Left lobe of liver (tissue), 2 donors: ENCODE measurements around the gene SLC35B2. TPM values are rescaled to one million over a fixed set of nuclear protein-coding genes. Genes with fewer than 3 reads are reported as not detected.

Experiments used
- ATAC-seq: fragments of 200-7000 bp; cut with Tn5 transposase; one replicate; pipeline ENCODE4 v1.9.1; 2020; ENCODE audit warnings: mild to moderate bottlenecking, moderate library complexity
- DNase-seq: peaks from one replicate; pipeline ENCODE4 v3.0.0-alpha.2; 2020; ENCODE audit warnings: low spot score
- total RNA-seq: library from RNA; stranded (reverse); gene quantifications from one replicate; pipeline ENCODE4 v1.2.1, GENCODE V29; 2021
- donor health status: DM: no; HTN: no; CAD: no; lungs with moderate emphysema.
- donor health status: DM: no; HTN: yes; CAD: no.

The SLC35B2 gene
- total RNA-seq, 1 donor from 2014 or later, result 18.4 TPM

- ATAC-seq, result no peak
- DNase-seq, result no peak
These were observed 28.9 kb upstream of the SLC35B2 start for GRCh38 chr6:44286285-44286565.

GRCh38 chr6:44285552-44286284 lies 28.4 kb upstream of the SLC35B2 start:
- ATAC-seq (no peak), DNase-seq (no peak)

GRCh38 chr6:44284867-44285266 lies 27.5 kb upstream of the SLC35B2 start:
- ATAC-seq (no peak), DNase-seq (no peak)

GRCh38 chr6:44284121-44284520 lies 26.8 kb upstream of the SLC35B2 start:
- ATAC-seq (no peak), DNase-seq (no peak)

- DNase-seq, result no peak
- no peak for ATAC-seq
These were observed 21.7 kb upstream of the SLC35B2 start for GRCh38 chr6:44278774-44279697.

GRCh38 chr6:44278315-44278714 lies 21.0 kb upstream of the SLC35B2 start:
- DNase-seq (no peak), ATAC-seq (no peak)

GRCh38 chr6:44277763-44278162 lies 20.4 kb upstream of the SLC35B2 start:
- ATAC-seq (no peak), DNase-seq (no peak)

GRCh38 chr6:44276667-44277640 lies 19.6 kb upstream of the SLC35B2 start:
- no peak for ATAC-seq
- DNase-seq, result no peak

- ATAC-seq (peak; percentile 14), DNase-seq (no peak)
These were observed 18.7 kb upstream of the SLC35B2 start for GRCh38 chr6:44275749-44276648.

GRCh38 chr6:44275271-44275748 lies 18.0 kb upstream of the SLC35B2 start:
- ATAC-seq, result no peak
- DNase-seq, result no peak

GRCh38 chr6:44273617-44274016 lies 16.3 kb upstream of the SLC35B2 start:
- ATAC-seq, result no peak
- DNase-seq, result no peak

GRCh38 chr6:44272999-44273566 lies 15.8 kb upstream of the SLC35B2 start:
- ATAC-seq, result no peak
- no peak for DNase-seq

GRCh38 chr6:44272529-44272928 lies 15.2 kb upstream of the SLC35B2 start:
- no peak for ATAC-seq
- no peak for DNase-seq

GRCh38 chr6:44271914-44272313 lies 14.6 kb upstream of the SLC35B2 start:
- DNase-seq (no peak), ATAC-seq (no peak)

- no peak for ATAC-seq
- no peak for DNase-seq
These were observed 14.0 kb upstream of the SLC35B2 start for GRCh38 chr6:44271406-44271723.

- DNase-seq (no peak), ATAC-seq (no peak)
These were observed 13.4 kb upstream of the SLC35B2 start for GRCh38 chr6:44270526-44271405.

- DNase-seq (no peak), ATAC-seq (no peak)
These were observed 12.7 kb upstream of the SLC35B2 start, which contains the start of gene TMEM151B for GRCh38 chr6:44269921-44270525. Gene TMEM151B (plus strand): TSS chr6:44270450. CDS start chr6:44270743, 293 bp downstream.
